ENCODE results near the gene FEZ2. TPM values are rescaled to one million over a fixed set of nuclear protein-coding genes. Genes with fewer than 3 reads are reported as not detected.
A peak's percentile ranks its signal among the peaks of the same experiment; 100 is the strongest.

Gene FEZ2
- total RNA-seq, 4 donors from 2014 or later: 40.0 to 73.4 (median 47.5) TPM

DNA sequence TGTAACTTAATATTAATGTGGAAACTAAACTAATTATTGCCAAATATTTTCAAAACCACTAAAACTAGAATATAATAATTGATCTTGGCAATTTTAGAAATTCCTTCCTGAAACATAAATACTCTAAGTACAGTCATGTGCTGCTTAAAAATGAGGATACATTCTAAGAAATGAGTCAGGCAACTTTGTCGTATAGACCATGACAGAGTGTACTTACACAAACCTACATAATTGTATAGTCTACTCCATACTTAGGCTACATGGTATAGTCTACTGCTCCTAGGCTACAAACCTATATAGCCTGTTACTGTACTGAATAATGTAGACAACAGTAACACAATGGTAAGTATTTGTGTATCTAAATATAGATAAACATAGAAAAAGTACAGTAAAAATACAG is 27.6 kb downstream of the FEZ2 start:
- in situ Hi-C loops (cut with MboI; ENCODE audit: low pct_ligation_motif_present in 1 of 4, low pct_unique_long_range_greater_than_20kb in 1 of 4, low sequenced_read_pairs in 3 of 4) (no loop called here), intact Hi-C loops (cut with DNase I; ENCODE audit: low total_unique reads) (no loop called here)
- WGBS, 2 donors (ENCODE audit: low coverage in 1 of 2): 79 to 100% methylated on average over 1 of the region's 1 CpG
- TF ChIP-seq, protein P1, sequence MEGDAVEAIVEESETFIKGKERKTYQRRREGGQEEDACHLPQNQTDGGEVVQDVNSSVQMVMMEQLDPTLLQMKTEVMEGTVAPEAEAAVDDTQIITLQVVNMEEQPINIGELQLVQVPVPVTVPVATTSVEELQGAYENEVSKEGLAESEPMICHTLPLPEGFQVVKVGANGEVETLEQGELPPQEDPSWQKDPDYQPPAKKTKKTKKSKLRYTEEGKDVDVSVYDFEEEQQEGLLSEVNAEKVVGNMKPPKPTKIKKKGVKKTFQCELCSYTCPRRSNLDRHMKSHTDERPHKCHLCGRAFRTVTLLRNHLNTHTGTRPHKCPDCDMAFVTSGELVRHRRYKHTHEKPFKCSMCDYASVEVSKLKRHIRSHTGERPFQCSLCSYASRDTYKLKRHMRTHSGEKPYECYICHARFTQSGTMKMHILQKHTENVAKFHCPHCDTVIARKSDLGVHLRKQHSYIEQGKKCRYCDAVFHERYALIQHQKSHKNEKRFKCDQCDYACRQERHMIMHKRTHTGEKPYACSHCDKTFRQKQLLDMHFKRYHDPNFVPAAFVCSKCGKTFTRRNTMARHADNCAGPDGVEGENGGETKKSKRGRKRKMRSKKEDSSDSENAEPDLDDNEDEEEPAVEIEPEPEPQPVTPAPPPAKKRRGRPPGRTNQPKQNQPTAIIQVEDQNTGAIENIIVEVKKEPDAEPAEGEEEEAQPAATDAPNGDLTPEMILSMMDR (IDR thresholded peaks at IDR 0.05): no peak
- TF ChIP-seq POLR2AphosphoS5 (IDR thresholded peaks at IDR 0.05): no peak
- no peak for TF ChIP-seq POLR2A (IDR thresholded peaks at IDR 0.05)
- no peak for TF ChIP-seq EP300 (IDR thresholded peaks at IDR 0.05; ENCODE audit: low read depth)
- H3K4me3 ChIP-seq: no peak overlapping the region
- no peak overlapping the region for H3K27ac ChIP-seq
- H3K36me3 ChIP-seq: peaks cover 0 to 8% (median 0%) of the 10 kb centered on the region in 4 donors
- no peaks in the 10 kb centered on the region for H3K9me3 ChIP-seq
- peaks cover 0 to 26% (median 9%) of the 10 kb centered on the region in 4 donors for H3K4me1 ChIP-seq
- DNase-seq: no peak
- H3K27me3 ChIP-seq: no peaks in the 10 kb centered on the region

DNA sequence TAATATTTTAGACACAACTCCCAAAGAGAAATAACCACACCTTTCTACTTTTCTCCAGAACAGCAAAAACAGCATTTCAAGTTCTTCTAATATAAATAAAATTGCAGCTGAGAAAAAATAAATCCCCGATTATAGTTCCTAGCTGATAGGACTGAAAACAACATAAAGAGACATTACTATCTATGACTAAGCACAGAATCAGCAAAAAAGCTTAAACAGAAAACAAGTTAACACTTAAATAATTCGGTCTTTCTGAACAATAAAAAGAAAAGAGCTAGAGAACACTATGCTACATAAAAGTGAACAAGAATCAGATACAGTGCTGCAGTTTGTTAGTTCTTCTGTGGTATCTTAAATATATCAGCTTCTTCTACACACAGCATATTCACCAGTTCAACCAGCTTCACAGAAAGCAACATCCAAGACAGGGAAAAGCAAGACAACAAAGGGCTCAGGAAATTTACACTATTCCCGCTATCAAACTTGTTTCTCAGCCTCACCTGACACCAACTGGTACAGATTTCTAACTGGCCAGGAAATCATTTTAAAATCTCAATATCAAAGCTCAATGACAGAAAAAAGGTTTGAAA is 28.6 kb downstream of the FEZ2 start:
- intact Hi-C loops (cut with DNase I; ENCODE audit: low total_unique reads) (no loop called here), in situ Hi-C loops (cut with MboI; ENCODE audit: low pct_ligation_motif_present in 1 of 4, low pct_unique_long_range_greater_than_20kb in 1 of 4, low sequenced_read_pairs in 3 of 4) (no loop called here)
- TF ChIP-seq, protein P1 (IDR thresholded peaks at IDR 0.05): no peak
- no peak for TF ChIP-seq POLR2A (IDR thresholded peaks at IDR 0.05)
- no peak for TF ChIP-seq POLR2AphosphoS5 (IDR thresholded peaks at IDR 0.05)
- no peak for TF ChIP-seq EP300 (IDR thresholded peaks at IDR 0.05; ENCODE audit: low read depth)
- H3K4me3 ChIP-seq: no peak overlapping the region
- 87 to 97% methylated on average over 3 of the region's 3 CpGs for WGBS, 2 donors (ENCODE audit: low coverage in 1 of 2)
- peaks cover 0 to 26% (median 9%) of the 10 kb centered on the region in 4 donors for H3K4me1 ChIP-seq
- H3K27ac ChIP-seq: peak overlapping the region in 2 of 4 donors; percentile 16 to 63
- no peaks in the 10 kb centered on the region for H3K27me3 ChIP-seq
- no peaks in the 10 kb centered on the region for H3K9me3 ChIP-seq
- H3K36me3 ChIP-seq: no peaks in the 10 kb centered on the region
- no peak for DNase-seq

DNA sequence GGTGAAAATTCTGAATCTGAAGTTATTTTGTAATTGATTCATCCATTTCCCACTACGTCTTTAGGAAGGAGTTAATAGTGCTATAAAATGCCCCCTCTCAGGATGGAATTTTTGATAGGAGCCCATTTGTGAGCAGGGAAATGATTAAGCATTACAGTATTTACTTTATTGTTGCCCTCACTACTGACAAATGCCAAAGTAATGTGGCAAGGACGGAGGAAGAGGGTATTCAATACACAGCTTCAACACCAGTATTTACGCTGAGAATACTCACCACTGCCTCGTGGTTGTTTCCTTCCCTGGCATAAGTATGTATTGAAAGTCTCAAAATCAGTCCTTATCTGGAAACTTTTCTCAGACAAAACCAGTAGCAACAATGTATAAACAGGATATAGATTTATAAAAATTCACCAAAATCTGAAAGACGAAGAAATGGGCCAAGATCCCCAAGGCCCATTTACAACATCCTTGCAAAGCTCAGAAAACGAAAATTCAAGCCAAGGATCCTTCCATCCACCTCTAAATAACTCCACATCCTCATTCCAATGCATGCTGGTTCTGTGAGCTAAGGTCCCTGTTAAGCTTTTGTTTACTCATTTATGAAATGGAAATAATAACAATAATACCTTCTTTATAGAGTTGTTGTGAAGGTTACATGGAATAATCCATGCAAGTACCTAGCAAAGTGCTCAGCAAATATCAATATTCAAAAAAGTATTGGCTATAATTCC is 29.3 kb downstream of the FEZ2 start:
- in situ Hi-C loops (cut with MboI; ENCODE audit: low pct_ligation_motif_present in 1 of 4, low pct_unique_long_range_greater_than_20kb in 1 of 4, low sequenced_read_pairs in 3 of 4): no loop called here
- 67 to 70% methylated on average over 6 of the region's 6 CpGs for WGBS, 2 donors (ENCODE audit: low coverage in 1 of 2)
- no peaks in the 10 kb centered on the region for H3K36me3 ChIP-seq

More for the DNA sequence above, 29.3 kb downstream of the FEZ2 start:
- TF ChIP-seq POLR2A (IDR thresholded peaks at IDR 0.05) (no peak), EP300 (IDR thresholded peaks at IDR 0.05; ENCODE audit: low read depth) (no peak), POLR2AphosphoS5 (IDR thresholded peaks at IDR 0.05) (no peak)
- TF ChIP-seq, protein P1 (IDR thresholded peaks at IDR 0.05): no peak
- Histone ChIP-seq H3K27me3 (no peaks in the 10 kb centered on the region), H3K27ac (peak overlapping the region in 3 of 4 donors; percentile 16 to 63 (median 61)), H3K4me3 (no peak overlapping the region), H3K4me1 (peaks cover 0 to 26% (median 9%) of the 10 kb centered on the region in 4 donors), H3K9me3 (no peaks in the 10 kb centered on the region)
- no peak for DNase-seq
- intact Hi-C loops (cut with DNase I; ENCODE audit: low total_unique reads): no loop called here

Measured in transverse colon (tissue), 4 donors.